Calu3 (cell line): ENCODE data around the gene ATG9B. TPM values are rescaled to one million over a fixed set of nuclear protein-coding genes. Genes with fewer than 3 reads are reported as not detected.
A peak's percentile ranks its signal among the peaks of the same experiment; 100 is the strongest.

ENCODE experiments used
- BruUV-seq: library from RNA; stranded (reverse); fragments of 400-500 nt; replicated peaks from 2 replicates; lab custom pipeline; 2021; lab: Mats Ljungman, UMichigan
- CTCF ChIA-PET: fragments of 300-600 bp; sonication (Branson Sonifier 250); formaldehyde crosslinking; loops from one replicate; lab custom pipeline; 2022; ENCODE audit warnings: antibody characterized with exemption; lab: Charles Lee
- DNase-seq: peaks from one replicate; pipeline ENCODE4 v3.0.0; 2022
- H3K27ac Mint-ChIP-seq: one replicate; pipeline ENCODE4 v1.8.0; 2022; ENCODE audit warnings: mixed read lengths; ENCODE audit not compliant: unreplicated experiment
- H3K27me3 Mint-ChIP-seq: one replicate; pipeline ENCODE4 v1.8.0; 2022; ENCODE audit warnings: mixed read lengths; ENCODE audit not compliant: unreplicated experiment
- H3K36me3 Mint-ChIP-seq: one replicate; pipeline ENCODE4 v1.8.0; 2022; ENCODE audit warnings: mild to moderate bottlenecking, moderate library complexity, mixed read lengths; ENCODE audit not compliant: insufficient read depth, unreplicated experiment
- H3K4me1 Mint-ChIP-seq: one replicate; pipeline ENCODE4 v1.8.0; 2022; ENCODE audit warnings: mild to moderate bottlenecking, low read depth, mixed read lengths; ENCODE audit not compliant: unreplicated experiment
- H3K4me3 Mint-ChIP-seq: one replicate; pipeline ENCODE4 v1.8.0; 2022; ENCODE audit warnings: mild to moderate bottlenecking, low read depth, moderate library complexity, mixed read lengths; ENCODE audit not compliant: unreplicated experiment
- H3K9me3 Mint-ChIP-seq: one replicate; pipeline ENCODE4 v1.8.0; 2022; ENCODE audit warnings: low read depth, mixed read lengths; ENCODE audit not compliant: unreplicated experiment
- intact Hi-C: fragments of 100-400 bp; cut with micrococcal nuclease; formaldehyde crosslinking; loops from one replicate; pipeline ENCODE4 v1.10.0; 2022; ENCODE audit not compliant: unreplicated experiment
- total RNA-seq: library from RNA; stranded (reverse); gene quantifications from 2 replicates; pipeline ENCODE4 v1.2.3, GENCODE V29; 2022
- TF ChIP-seq, protein P1 (sequence below): fragments of 200-600 bp; IDR thresholded peaks from one replicate; pipeline ENCODE4 v1.8.0; 2022; ENCODE audit warnings: antibody characterized with exemption; ENCODE audit not compliant: unreplicated experiment

ATG9B gene
- total RNA-seq, 1 experiment from 2014 or later = 7.9 TPM

DNA sequence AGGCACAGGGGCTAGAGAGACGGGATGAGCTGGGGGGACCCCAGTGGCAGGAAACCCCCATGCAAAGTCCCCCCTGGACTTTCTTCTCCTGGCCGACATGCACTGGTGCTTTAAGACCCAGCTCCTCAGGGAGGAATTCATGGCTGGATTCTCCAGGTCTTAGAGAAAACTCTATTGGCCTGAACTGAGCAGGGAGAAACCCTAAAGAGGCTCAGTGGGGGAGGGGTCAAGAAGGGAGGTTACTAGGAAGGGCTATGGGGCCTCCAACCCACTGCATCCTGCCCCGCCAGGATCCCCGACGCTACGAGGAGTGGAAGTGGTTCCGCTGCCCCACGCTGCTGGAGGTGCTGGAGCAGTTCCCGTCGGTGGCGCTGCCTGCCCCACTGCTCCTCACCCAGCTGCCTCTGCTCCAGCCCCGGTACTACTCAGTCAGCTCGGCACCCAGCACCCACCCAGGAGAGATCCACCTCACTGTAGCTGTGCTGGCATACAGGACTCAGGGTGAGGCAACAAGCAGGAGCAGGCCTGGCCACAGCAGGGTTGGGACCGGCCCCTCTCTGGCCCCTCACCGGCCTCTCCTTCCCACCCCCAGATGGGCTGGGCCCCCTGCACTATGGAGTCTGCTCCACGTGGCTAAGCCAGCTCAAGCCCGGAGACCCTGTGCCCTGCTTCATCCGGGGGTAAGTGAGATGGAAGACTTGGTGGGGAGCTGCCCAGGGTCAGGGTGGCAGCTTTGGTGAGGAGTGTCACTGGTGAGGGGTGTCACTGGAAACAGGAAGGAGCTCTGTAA lies 13.8 kb downstream of the ATG9B start:
- CTCF ChIA-PET = interaction anchor here (0.5 to 0.8 kb wide), 2 partner anchors 17 to 42 kb away, joined by 3 read pairs; no protein-coding TSS in a partner anchor
- Mint-ChIP-seq H3K4me3 (no peak overlapping the region), H3K36me3 (no peaks in the 10 kb centered on the region), H3K9me3 (no peaks in the 10 kb centered on the region), H3K27ac (no peak overlapping the region), H3K4me1 (peaks cover 10% of the 10 kb centered on the region), H3K27me3 (peaks cover 13% of the 10 kb centered on the region)
- DNase-seq = no peak
- BruUV-seq = no TSS peak
- intact Hi-C loops = no loop called here
- TF ChIP-seq, protein P1, sequence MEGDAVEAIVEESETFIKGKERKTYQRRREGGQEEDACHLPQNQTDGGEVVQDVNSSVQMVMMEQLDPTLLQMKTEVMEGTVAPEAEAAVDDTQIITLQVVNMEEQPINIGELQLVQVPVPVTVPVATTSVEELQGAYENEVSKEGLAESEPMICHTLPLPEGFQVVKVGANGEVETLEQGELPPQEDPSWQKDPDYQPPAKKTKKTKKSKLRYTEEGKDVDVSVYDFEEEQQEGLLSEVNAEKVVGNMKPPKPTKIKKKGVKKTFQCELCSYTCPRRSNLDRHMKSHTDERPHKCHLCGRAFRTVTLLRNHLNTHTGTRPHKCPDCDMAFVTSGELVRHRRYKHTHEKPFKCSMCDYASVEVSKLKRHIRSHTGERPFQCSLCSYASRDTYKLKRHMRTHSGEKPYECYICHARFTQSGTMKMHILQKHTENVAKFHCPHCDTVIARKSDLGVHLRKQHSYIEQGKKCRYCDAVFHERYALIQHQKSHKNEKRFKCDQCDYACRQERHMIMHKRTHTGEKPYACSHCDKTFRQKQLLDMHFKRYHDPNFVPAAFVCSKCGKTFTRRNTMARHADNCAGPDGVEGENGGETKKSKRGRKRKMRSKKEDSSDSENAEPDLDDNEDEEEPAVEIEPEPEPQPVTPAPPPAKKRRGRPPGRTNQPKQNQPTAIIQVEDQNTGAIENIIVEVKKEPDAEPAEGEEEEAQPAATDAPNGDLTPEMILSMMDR = no peak

DNA sequence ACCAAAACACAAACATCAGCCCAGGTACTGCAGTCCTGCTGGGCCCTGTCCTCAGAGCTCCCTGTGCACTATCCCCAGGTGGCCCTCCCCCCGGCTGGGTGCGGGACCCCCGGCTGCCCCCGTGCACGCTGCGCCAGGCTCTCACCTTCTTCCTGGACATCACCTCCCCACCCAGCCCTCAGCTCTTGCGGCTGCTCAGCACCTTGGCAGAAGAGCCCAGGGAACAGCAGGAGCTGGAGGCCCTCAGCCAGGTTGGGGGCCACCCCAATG lies 14.3 kb downstream of the ATG9B start:
- intact Hi-C loops = no loop called here
- no TSS peak for BruUV-seq
- TF ChIP-seq, protein P1 = no peak
- no peak for DNase-seq
- Mint-ChIP-seq H3K27ac (no peak overlapping the region), H3K4me1 (peaks cover 10% of the 10 kb centered on the region), H3K4me3 (no peak overlapping the region), H3K9me3 (no peaks in the 10 kb centered on the region), H3K27me3 (peaks cover 13% of the 10 kb centered on the region), H3K36me3 (no peaks in the 10 kb centered on the region)
- CTCF ChIA-PET = interaction anchor here (0.6 to 0.7 kb wide), 2 partner anchors 36 to 1880 kb away, joined by 3 to 5 read pairs; no protein-coding TSS in a partner anchor

DNA sequence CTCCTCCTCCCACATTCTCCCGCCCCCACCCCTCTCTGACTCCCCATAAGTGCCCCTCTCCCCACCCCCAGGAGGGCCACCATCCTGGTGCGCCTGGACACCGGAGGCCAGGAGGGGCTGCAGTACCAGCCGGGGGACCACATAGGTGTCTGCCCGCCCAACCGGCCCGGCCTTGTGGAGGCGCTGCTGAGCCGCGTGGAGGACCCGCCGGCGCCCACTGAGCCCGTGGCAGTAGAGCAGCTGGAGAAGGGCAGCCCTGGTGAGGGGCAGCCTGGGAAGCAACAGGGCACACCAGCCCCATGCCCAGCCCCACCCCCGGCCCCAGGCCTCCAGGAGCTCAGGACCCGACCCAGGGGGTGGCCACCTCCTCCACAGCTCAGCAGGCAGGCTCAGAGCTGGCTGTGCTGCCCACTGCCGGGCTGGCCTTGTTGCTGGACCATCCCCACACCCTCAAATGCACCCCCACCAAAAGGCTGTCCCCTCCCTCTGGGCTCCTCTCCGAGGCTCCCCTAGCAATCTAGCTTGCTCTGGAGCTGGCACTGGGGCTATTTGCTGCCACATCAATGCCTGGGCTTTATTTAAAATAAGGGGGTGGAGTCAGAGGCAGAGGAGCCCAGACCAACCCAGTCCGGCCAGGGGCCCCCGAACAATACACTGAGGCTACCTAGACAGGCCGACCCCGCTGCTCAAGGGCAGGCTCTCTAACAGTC lies 14.8 kb downstream of the ATG9B start:
- TF ChIP-seq, protein P1 = no peak
- Mint-ChIP-seq H3K4me3 (no peak overlapping the region), H3K4me1 (peaks cover 10% of the 10 kb centered on the region), H3K27ac (no peak overlapping the region), H3K9me3 (no peaks in the 10 kb centered on the region), H3K27me3 (peaks cover 13% of the 10 kb centered on the region), H3K36me3 (no peaks in the 10 kb centered on the region)
- no peak for DNase-seq
- no TSS peak for BruUV-seq
- CTCF ChIA-PET = interaction anchor here (0.6 to 0.8 kb wide), 3 partner anchors 10 to 1879 kb away, joined by 3 to 7 read pairs (median 5); no protein-coding TSS in a partner anchor
- intact Hi-C loops = loop anchor here (10.0 kb wide), 1 partner anchor 235 kb away; no protein-coding TSS in a partner anchor

DNA sequence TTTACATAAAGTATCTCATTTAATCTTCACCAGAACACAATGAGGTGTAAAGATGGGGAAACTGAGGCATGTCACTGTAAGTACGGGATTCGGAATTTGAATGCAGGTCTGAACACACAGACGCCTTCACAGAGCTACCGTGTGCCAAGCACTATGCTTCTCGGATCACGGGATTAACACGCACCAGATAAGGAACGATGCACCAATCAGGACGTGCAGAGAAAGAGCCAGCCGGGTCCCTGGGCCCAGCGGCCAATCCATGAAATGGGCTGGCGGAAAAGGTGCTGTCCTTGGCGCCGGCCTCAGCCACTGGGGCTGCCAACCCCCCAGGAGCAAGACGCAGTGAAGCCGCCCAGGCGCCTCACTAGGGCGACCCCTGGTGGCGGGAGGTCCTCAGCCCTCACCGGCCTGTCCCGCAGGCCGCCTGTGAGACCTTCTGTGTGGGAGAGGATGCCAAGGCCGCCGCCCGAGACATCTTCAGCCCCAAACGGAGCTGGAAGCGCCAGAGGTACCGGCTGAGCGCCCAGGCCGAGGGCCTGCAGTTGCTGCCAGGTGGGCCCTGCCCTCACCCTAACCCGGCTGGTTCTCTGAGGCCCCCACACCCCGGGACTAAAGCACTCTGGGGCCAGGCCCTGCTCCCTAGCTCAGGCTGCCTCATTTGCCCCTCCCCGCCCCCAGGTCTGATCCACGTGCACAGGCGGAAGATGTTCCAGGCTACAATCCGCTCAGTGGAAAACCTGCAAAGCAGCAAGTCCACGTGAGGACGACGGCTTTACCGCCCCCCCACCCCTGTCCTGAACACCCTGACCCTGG lies 15.6 kb downstream of the ATG9B start:
- intact Hi-C loops = loop anchor here (10.0 kb wide), 1 partner anchor 234 kb away; no protein-coding TSS in a partner anchor

More for the DNA sequence above, 15.6 kb downstream of the ATG9B start:
- DNase-seq = peak; percentile 72
- H3K27me3 Mint-ChIP-seq = peaks cover 13% of the 10 kb centered on the region
- no peak overlapping the region for H3K27ac Mint-ChIP-seq
- H3K36me3 Mint-ChIP-seq = no peaks in the 10 kb centered on the region
- TF ChIP-seq, protein P1 = peak; percentile 37
- CTCF ChIA-PET = interaction anchor here (0.8 to 1.6 kb wide), 2 partner anchors 11 to 19 kb away, joined by 4 to 7 read pairs; partner anchors contain the start of gene ABCB8
- no peaks in the 10 kb centered on the region for H3K9me3 Mint-ChIP-seq
- H3K4me1 Mint-ChIP-seq = peaks cover 13% of the 10 kb centered on the region
- no TSS peak for BruUV-seq
- peak overlapping the region; percentile 30 for H3K4me3 Mint-ChIP-seq
